Cerebellar cortex (tissue), 1 donor: Measurements from ENCODE around the gene UMAD1.
"Not testable (repeated sequence)": the region's sequence is repeated elsewhere in the genome, so short reads cannot be mapped to it uniquely, and the experiment has no call there.

Source experiments
- DNase-seq: peaks from one replicate; pipeline ENCODE4 v3.0.0-alpha.2; 2015; ENCODE audit warnings: low spot score

The UMAD1 gene

DNA sequence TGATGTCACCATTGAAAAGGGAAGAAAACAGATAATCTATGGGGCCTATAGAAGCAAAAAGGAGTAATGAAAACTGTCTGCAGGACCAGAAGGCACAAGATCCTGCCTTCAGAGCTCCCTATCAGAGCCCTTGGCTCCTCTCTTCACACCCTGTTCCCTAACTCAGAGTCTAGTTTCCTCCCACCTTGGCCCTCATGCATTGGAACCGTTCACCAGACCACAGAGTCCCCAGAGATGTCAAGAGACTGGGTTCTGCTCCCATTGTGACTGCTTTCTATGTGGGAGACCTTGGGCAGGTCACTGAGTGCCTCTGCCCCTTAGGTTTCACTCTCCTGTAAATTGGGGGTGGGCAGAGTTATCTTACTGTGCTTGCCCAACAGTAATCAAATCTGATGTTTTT is 158.0 kb downstream of the UMAD1 start:
- DNase-seq = no peak

DNA sequence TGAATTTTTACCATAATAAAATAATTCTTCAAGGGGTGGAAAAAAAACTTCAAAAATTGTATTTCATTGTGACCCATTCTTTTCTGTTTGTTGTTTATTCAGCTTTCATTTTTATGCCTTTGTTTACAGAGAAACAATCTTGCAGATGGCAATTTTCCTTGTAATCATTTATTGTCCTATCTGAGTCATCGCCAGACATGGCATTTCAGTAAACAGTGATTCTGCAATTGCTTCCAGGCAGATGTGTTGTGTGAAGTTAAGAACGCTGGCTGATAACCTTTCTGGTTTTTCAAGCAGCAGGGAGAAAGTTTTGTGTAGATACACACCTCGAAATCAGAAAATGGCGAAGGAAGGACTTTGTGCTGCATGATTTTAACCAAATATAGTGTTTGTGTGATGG is 158.6 kb downstream of the UMAD1 start:
- DNase-seq = no peak

DNA sequence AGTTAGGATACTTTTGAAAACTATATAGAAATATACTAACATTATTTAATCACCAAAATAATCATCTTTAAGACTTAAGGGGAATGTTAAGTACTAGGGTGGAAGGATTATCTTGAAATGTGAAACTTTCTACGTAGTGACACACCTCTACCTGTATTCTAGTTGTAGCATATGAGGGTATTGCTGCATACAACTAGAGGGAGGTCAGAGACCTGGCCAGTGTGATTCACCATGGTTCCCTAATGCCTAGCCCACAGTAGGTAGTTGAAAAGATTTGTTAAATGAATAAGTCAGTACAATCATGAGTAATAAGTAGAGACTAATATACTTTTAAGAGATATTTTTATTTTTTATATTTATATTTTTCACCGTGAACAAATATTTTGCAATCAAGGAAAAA is 162.0 kb downstream of the UMAD1 start:
- no peak for DNase-seq

DNA sequence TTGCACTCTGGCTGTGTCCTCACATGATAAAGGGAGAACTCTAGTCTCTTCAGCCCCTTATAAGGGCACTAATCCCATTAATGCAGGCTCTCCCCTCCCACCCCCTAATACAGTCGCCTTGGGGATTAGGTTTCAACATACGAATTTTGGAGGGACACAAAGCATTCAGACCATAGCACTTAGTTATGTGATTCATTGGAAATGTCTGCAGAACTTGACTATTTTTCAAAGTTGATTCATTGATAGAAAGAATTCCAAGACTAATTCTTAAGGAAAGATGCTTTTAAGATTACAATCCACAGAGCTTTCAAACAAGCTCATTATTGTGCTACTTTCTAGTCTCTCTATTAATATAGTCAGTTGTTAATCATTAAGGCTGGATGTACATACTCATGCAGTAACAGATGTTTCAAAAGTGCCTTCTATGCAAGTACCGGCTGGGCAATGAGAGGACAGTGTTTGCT is 163.2 kb downstream of the UMAD1 start:
- no peak for DNase-seq

DNA sequence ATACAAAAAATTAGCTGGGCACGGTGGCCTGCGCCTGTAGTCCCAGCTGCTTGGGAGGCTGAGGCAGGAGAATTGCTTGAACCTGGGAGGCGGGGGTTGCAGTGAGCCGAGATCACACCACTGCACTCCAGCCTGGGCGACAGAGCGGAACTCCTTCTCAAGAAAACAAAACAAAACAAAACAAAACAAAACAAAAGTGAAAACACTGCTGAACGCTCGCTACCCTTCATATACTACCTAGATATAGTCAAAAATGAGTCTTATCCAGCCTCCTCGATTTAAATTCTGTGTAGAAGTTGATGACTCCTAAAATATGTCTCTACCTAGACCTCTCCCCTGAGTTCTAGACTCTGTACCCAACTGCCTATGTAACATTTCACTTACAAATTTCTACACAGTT is 164.3 kb downstream of the UMAD1 start:
- not testable (repeated sequence) for DNase-seq

DNA sequence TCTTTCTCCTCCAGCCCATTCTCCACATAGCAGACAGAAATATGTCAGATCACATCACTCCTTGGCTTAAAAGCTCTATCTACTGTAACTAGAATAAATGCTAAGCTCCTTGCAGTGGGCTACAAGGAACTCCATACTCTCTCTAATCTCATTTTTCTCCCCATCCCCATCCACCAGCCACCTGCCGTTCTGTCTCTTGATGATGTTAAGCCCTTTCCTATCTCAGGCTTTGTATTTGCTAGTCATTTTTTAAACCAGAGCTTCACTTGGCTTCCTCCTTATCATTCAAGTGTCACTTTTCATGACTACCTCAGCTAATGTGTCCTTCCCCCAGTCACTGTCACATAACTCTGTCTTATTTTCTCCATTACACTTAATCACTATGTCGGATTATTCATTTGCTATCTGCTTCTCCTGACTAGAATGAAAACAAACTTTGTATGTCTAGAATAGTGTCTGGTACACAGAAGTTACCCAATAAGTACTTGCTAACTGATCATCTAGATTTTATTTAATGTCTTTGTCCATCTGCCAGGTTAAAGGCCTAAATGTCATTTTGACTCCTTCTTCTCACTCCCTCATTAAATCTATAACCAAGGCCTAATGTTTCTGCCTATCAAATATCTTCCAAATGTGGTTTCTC is 165.1 kb downstream of the UMAD1 start:
- DNase-seq = no peak

DNA sequence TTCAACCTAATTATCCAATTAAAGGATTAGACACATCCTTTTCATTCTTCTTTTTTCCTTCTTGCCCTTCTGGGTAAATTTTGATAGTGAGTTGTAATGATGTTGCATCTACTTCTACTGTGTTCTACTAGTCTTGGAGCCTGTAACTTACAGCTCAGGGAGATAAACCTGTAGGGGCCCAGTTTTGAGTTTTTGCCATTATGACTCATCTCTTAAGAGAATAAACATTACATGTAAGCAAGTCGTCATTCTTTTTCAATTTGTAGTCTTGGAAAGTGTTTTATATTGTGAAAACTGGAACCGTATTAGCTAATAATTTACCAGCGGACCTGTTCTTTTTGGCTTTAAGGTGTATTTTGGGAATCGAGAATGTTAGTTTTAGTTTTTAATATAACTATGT is 167.6 kb downstream of the UMAD1 start:
- no peak for DNase-seq

DNA sequence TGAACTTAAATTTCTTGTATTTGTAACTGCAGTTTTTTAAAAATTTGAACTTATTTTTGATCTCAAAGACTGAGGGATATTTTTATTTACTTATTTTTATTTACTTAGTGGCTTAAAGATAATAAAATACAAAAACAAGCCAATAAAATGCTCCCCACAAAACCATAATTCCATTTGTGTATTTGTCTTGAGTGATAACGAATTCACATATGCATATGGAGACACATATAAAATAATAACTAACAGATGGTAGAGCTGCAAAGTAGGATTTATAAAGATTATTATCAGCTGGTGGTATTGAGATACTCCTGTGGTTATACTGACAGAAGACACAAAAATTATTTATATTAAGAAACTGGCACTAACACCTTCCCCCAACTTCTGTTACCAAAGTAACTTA is 168.1 kb downstream of the UMAD1 start:
- DNase-seq = no peak

DNA sequence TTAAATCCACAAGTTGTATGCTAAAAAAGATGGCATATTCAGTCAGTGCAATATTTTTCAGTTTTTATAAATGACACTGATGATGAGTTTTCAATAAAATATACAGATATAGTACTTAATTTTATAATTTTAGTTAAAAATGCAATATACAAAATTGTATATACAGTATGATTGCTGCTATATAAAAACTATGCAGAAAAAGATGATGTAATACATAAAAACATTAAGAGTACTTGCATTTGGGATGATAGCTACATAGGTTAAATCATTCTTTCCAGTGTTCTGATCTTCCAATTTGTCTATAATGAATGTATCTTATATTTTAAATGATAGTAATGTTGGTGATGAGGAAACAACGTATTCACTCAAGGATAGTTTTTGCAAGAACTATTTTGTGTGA is 169.8 kb downstream of the UMAD1 start:
- no peak for DNase-seq

DNA sequence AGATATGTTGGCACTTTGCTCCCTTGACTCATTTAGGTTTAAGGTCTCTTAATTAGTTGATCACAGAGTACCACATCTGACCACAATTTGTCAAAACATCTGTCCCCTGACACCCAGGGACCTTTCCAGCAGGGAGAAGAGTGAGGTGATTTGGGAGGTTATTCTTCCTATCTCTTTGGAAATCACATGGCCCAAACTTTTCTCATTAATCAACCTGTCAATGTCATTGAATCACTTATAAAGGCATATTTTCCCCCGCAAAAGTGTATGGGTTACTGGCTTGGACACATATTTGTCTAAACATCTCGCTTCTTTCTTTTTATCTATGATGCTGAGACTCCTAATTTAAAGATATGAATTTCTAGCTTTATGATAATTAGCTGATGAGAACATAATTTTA is 170.3 kb downstream of the UMAD1 start:
- no peak for DNase-seq

DNA sequence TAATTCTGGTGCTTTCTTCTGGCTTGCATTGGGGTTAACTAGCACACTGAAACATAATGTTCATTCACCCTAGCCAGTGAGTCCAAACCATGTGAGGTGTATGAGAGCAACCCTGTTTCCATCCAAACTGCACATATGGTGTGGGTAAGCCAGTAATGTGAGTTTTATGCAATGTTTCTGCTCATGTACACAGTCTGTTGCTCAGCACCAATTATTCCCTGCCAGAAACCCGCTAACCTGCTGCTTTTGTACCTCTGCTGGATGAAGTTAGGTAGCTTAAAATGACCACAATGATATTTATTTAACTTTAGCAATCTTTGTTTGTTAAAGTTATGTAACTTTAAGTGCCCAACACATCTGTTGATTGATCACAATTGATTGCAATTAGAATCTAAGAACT is 171.6 kb downstream of the UMAD1 start:
- DNase-seq = peak; percentile 75

DNA sequence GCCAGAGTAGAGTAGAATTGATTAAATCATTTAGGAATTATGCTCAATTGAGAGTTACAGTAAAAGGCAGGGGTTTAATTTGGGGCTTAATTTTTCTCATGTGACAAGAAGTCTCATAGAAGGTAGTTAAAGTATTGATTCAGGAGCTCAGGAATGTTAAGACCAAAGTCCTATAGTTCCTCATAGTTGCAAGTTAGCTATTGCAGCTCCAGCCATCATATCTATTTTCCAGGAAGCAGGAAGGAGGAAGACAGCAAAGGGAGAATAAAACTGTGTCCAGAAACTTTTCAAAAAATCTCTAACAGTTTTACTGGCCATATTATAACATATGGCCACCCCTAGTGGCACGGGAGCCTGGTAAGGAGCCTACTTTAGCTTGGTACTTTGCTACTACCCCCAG is 174.8 kb downstream of the UMAD1 start:
- no peak for DNase-seq

DNA sequence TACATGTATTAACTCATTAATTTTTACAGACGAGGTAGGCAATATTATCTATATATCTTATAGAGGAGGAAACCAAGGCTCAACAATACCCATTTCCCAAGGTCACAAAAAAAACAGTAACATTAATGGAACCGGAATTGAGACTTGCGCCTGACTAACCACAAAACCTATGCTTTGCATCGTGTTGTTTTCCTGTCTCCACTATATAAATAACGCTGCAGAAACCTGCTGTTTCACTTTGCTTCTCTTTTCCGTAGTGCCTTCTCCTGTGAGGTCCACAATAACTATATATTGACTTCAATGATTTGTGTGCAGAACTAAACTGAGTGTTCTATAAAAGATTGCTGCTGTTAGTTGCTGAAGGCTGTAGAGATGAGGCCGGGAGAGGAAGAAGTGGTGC is 175.5 kb downstream of the UMAD1 start:
- no peak for DNase-seq

DNA sequence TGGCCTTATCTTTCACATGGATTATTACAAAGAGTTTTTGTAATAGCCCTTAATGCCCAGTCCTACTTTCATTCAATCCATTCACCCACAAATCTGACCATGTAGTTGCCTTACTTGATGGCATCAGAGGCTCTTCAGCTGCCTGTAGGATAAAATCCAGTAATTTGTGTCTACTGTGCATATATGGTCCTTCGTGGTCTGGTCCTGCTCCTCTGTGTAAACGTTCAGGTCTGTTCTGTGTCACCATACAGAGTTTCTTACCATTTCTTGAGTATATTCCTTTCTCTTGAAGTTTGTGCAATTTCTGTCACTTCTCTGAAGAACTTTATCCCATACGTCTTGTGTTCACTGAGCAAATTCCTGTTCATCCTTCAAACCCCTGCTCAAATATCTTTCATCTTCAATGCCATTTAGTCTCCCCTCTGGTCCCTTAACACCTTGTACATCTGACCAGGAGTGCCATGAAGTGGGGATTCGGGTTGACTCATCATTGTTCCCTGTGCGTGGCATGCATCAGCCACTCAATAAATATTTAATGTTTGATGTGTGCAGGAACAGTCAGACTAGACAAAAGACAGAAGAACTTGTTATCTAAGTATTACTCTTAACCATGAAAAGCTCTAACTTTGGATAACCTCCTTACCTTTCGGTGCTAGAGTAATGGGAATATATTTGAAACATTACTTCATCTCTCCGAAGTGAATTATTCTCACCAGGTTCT is 176.4 kb downstream of the UMAD1 start:
- DNase-seq = no peak

DNA sequence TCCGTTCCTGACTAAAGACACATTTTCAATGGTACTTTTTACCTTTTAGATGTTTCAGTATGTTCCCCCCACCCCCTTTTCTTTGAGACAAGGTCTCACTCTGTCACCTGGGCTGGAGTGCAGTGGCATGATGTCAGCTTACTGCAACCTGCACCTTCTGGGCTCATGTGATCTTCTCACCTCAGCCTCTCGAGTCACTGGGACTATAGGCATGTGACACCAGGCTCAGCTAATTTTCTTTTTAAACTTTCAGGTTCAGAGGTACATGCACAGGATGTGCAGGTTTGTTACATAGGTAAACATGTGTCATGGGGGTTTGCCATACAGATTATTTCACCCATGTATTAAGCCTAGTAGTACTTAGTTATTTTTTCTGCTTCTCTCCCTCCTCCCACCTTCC is 177.2 kb downstream of the UMAD1 start:
- DNase-seq = no peak

DNA sequence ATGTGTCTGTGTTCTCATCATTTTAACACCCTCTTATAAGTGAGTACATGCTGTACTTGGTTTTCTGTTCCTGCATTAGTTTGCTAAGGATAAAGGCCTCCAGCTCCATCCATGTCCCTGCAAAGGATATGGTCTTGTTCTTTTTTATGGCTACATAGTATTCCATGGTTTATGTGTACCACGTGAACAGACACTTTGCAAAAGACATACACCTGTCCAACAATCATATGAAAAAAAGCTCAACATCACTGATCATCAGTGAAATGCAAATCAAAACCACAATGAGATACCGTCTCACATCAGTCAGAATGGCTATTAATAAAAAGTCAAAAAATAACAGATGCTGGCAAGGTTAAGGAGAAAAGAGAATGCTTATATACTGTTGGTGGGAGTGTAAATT is 177.6 kb downstream of the UMAD1 start:
- not testable (repeated sequence) for DNase-seq

DNA sequence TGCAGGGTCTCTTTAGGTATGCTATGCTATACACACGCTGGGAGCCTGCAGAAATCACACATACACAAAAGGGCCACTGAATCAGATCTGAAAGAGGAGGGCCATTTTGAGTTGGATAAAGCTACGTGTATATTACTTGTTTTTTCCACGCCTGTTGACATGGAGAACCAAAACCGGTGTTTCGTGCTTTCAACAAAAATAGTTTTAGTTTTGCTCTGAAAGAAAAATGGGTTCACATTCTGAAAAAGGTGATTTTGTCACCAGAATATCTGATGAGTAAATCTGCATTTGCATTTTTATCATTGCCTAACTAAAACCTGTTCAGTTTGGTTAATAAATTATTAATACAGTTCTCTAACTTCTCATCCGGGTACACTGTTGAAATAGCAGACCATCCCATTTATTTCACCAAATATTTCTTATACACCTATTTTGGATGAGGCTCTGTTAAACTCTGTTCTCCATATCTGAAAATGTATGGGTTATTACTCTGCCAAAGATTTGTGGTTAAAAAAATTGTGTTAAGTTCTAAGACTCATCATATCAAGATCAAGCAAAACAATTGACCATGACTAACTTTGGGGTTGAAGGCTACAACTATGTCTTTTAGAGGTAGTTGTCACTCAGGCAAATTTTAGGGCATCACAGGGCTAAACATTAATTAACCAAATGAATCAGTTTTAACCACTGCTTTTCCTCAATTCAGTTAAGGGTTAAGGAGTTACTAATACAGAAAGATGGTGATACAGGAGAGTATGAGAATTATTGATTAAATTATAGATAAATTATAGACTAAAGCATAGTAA is 179.1 kb downstream of the UMAD1 start:
- no peak for DNase-seq

DNA sequence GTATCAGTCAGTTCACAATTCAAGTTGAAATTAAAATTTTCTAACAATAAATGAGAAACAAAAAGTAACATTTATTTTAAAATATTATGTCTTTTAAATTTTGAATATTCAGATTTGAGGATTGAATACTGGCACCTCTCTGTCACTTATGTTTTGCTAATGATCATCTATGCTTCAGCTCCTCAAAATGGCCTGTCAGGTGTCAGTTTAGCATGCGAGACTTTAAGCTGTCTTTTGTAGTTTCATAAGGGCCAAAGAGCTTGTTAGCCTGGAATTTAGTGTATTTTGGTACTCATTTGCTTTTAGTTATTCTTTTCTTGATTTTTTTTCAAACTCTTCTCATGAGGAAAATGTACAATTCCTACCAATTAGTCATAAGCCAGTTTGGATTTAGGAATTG is 179.9 kb downstream of the UMAD1 start:
- no peak for DNase-seq

DNA sequence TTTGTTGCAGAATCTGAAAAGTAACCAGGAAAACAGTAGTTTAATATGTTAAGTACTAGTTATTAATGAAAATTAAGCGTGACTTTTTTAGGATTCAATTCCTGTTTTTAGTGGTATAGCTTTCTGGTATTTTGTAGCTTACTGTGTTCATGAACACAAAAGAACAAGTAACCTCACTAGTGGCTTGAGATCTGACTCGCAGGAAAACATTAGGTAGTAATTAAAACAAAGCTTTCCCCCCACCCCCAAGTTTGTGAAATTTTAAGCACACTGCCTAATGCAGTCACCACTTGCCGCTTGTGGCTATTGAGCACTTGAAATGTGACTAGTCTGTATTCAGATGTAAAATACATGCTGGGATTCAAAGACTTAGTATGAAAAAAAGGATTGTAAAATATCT is 180.4 kb downstream of the UMAD1 start:
- DNase-seq = no peak

DNA sequence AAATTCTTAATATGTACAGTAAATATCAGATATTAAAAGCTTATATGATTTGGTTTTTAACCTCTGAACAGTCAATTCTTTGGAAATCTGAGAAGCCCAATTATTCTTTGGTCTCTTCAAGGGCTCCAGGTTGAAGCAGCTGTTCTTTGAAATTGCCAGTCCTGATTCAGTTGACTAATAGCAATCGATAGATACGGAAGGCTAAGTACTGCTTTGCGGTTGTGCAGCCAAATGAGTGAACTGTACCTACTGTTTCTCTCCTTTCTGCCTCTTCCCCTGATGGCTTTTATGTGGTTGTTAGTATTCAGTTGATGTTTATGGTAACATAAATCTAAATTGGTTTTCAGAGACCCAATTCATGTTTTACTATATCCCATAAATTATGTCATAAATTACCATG is 181.0 kb downstream of the UMAD1 start:
- DNase-seq = no peak

DNA sequence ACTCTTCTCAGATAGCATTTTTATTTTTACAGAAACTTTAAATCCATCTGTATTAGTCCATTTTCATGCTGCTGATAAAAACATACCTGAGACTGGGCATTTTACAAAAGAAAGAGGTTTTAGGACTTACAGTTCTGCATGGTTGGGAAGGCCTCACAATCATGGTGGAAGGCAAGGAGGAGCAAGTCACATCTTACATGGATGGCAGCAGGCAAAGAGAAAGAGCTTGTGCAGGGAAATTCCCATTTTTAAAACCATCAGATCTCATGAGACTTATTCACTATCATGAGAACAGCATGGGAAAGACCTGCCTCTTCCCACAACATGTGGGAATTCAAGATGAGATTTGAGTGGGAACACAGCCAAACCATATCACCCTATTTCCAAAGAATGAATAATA is 184.7 kb downstream of the UMAD1 start:
- DNase-seq = not testable (repeated sequence)

DNA sequence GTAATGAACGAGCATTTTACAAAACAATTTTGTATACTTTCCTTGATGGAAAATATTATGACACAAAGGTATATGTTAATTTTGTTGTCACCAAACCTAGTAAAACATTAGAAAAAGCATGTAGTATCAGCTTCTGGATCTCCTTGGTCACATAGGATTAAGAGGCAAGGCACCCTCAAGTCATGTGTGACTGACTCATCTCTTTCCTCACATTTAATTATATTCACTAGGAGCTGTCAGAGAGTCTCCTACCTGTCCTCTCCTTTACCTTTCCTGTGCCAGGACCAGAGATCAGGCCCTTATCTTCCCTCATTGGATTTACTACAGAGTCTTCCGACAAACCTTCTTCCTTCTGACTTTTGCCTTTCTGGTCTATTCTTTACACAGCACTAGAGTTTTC is 189.1 kb downstream of the UMAD1 start:
- DNase-seq = peak; percentile 13
